DOHH2 (cell line): ENCODE measurements around the gene ARIH2.

Source experiments
- CTCF ChIP-seq: fragments of 200-600 bp; sonication (generic); IDR thresholded peaks from one replicate; pipeline ENCODE4 v1.5.1; 2014; ENCODE audit warnings: antibody characterized with exemption, mild to moderate bottlenecking, low read depth, low read length; ENCODE audit not compliant: poor library complexity, severe bottlenecking
- EZH2phosphoT487 ChIP-seq: fragments of 200-600 bp; sonication (generic); IDR thresholded peaks from 2 replicates; pipeline ENCODE4 v1.6.1; 2017; ENCODE audit warnings: borderline replicate concordance, mild to moderate bottlenecking, antibody characterized with exemption, low read length, moderate library complexity, mixed read lengths

- TF ChIP-seq CTCF, result no peak
- no peak for TF ChIP-seq EZH2phosphoT487
These were observed 94.6 kb downstream of the ARIH2 start for GRCh38 chr3:49013113-49013737.
